Measurements from ENCODE around the gene PGC. TPM values are rescaled to one million over a fixed set of nuclear protein-coding genes. Genes with fewer than 3 reads are reported as not detected.
A peak's percentile ranks its signal among the peaks of the same experiment; 100 is the strongest.
"Not testable (repeated sequence)": the region's sequence is repeated elsewhere in the genome, so short reads cannot be mapped to it uniquely, and the experiment has no call there.

PGC gene
- total and polyA plus RNA-seq, 10 donors, result 0.26 to 0.74 (median 0.48) TPM; not detected in 7

DNA sequence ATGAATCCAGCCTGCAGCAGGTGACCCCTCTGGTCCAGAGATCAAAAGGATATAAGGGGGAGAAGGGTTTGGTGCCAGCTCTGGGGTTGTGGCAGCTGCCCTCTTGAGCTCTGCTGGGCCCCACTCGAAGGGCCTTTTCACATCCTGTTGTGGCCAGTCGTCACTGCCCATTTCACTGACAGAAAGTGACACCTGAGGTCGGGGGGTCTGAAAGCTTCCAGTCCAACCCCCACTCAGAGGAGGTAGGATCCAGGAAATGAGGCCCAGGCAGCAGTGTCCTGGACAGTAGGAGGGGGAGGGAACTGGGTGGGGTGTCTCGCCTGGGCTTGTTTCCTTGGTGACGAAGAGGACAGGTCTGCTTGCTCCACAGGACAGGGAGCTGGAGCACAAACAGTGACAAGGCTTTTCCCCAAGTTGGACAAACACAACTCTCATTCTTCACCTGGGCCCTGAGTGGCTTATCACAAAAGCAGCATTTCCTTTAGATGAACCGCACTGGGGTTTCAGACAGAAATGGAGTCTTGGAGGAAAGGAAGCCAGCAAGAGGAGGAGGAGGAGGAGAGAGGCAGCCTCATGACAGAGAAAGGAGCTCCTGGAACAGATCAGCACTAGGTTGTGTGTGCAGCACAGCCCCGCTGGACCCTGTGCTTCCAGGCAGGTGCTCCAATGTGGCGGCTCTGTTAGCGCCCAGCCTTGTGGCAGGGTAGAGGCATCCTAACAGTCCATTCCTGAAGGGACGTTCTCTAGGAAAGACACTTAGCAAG, 21.5 kb upstream of the PGC start:
- WGBS, 5 donors, result 47 to 59% (median 53%) methylated on average over 10 of the region's 10 CpGs
- TF ChIP-seq POLR2AphosphoS5 (IDR thresholded peaks at IDR 0.05) (no peak), CTCF (IDR thresholded peaks at IDR 0.05 in 8 of 11, conservative IDR thresholded peaks at IDR 0.05 in 3 of 11) (no peak), POLR2A (IDR thresholded peaks at IDR 0.05) (no peak)
- intact Hi-C loops (cut with DNase I; ENCODE audit: low total_unique reads), result no loop called here
- DNase-seq, result no peak
- Histone ChIP-seq H3K27me3 (replicated peaks in 1 of 7) (no peaks in the 10 kb centered on the region), H3K4me3 (no peak overlapping the region), H3K36me3 (peaks cover 0 to 49% (median 30%) of the 10 kb centered on the region in 6 donors), H3K9me3 (no peaks in the 10 kb centered on the region), H3K27ac (peak overlapping the region in 1 of 8 donors; percentile 79), H3K4me1 (peaks cover 0 to 38% (median 10%) of the 10 kb centered on the region in 6 donors)

- H3K4me3 ChIP-seq, result no peak overlapping the region
- intact Hi-C loops (cut with DNase I; ENCODE audit: low total_unique reads), result no loop called here
- peaks cover 0 to 38% (median 10%) of the 10 kb centered on the region in 6 donors for H3K4me1 ChIP-seq
- H3K27me3 ChIP-seq (replicated peaks in 1 of 7), result no peaks in the 10 kb centered on the region
- no peaks in the 10 kb centered on the region for H3K9me3 ChIP-seq
- WGBS, 5 donors, result 36 to 57% (median 53%) methylated on average over 11 to 12 of the region's 12 CpGs
- TF ChIP-seq POLR2AphosphoS5 (IDR thresholded peaks at IDR 0.05), result peak; percentile 33 to 58 (median 44)
- no peak for TF ChIP-seq CTCF (IDR thresholded peaks at IDR 0.05 in 8 of 11, conservative IDR thresholded peaks at IDR 0.05 in 3 of 11)
- no peak for TF ChIP-seq POLR2A (IDR thresholded peaks at IDR 0.05)
- H3K27ac ChIP-seq, result peak overlapping the region; percentile 27 to 84 (median 76)
- peaks cover 0 to 35% (median 23%) of the 10 kb centered on the region in 6 donors for H3K36me3 ChIP-seq
- DNase-seq, result no peak
Measured at GRCh38 chr6:41767112-41767833, 20.1 kb upstream of the PGC start.

DNA sequence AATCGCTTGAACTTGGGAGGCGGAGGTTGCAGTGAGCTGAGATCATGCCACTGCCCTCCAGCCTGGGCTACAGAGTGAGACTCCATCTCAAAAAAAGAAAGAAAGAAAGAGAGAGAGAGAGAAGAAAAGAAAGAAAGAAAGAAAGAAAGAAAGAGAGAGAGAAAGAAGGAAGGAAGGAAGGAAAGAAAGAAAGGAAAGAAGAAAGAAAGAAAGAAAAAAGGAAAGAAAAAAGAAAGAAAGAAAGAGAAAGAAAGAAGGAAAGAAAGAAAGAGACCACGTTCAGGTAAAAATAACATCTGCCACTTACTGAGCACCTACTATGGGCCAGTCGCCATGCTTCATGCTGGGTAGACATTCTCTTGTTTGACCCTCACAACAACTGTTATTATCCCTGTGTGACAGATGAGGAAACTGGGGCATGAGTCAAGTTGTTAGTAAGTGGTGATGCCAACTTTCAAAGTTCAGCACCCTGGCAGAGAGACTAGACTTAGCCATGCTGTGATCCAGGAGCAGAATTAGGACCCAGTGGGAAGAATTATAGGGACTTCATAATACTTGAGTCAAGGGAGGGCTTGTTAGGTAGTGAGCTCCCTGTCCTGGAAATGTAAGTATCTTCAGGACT, 19.0 kb upstream of the PGC start:
- peaks cover 0 to 23% (median 12%) of the 10 kb centered on the region in 6 donors for H3K36me3 ChIP-seq
- DNase-seq; H3K4me3 ChIP-seq; intact Hi-C loops (cut with DNase I; ENCODE audit: low total_unique reads); H3K9me3 ChIP-seq; H3K27me3 ChIP-seq (replicated peaks in 1 of 7): not testable (repeated sequence)
- 86 to 94% (median 91%) methylated on average over 4 of the region's 4 CpGs for WGBS, 5 donors
- peaks cover 0 to 32% (median 10%) of the 10 kb centered on the region in 6 donors for H3K4me1 ChIP-seq
- H3K27ac ChIP-seq, result peak overlapping the region; percentile 27 to 84 (median 76)

DNA sequence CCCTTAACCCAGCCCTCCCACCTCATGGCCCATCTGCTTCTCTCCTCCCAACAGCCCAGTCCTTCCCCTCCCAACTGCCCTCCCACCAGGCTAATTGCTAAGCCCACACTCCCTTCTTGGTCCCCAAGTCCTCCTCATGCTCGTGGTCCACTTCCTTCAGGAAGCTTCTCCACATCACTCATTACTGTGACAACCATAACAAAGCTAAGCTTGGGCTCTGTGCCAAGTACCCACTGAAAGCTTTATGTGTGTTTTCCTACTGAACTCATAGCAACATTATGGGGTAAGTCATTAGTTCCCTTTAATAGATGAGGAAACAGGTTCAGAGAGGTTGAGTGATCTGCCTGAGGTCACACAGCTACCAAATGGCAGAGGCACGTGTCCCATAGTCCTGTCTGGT, 16.3 kb upstream of the PGC start:
- WGBS, 5 donors, result 12 to 26% (median 18%) methylated on average over 2 of the region's 2 CpGs
- H3K4me1 ChIP-seq, result peaks cover 0 to 21% (median 8%) of the 10 kb centered on the region in 6 donors
- DNase-seq, result no peak
- TF ChIP-seq CTCF (IDR thresholded peaks at IDR 0.05 in 8 of 11, conservative IDR thresholded peaks at IDR 0.05 in 3 of 11), result no peak
- no peak for TF ChIP-seq POLR2AphosphoS5 (IDR thresholded peaks at IDR 0.05)
- no peak overlapping the region for H3K4me3 ChIP-seq
- H3K27ac ChIP-seq, result no peak overlapping the region
- H3K9me3 ChIP-seq, result no peaks in the 10 kb centered on the region
- no peaks in the 10 kb centered on the region for H3K27me3 ChIP-seq (replicated peaks in 1 of 7)
- intact Hi-C loops (cut with DNase I; ENCODE audit: low total_unique reads), result no loop called here
- no peaks in the 10 kb centered on the region for H3K36me3 ChIP-seq
